ENCODE measurements around the gene DOCK1.

DOCK1 gene

GRCh38 chr10:126928274-126928673, 23.0 kb downstream of the DOCK1 start:
- H3K79me1 ChIP-seq (ENCODE audit: low read length), result no peaks in the 10 kb centered on the region
- H3K4me2 ChIP-seq (ENCODE audit: low read length), result no peak overlapping the region
- no peak for DNase-seq
- H3K9ac ChIP-seq (ENCODE audit: low read length), result no peak overlapping the region
- no peak overlapping the region for H3K4me3 ChIP-seq (ENCODE audit: low read depth, low read length)
- H4K8ac ChIP-seq (ENCODE audit: low read depth, low read length), result no peak overlapping the region
- no peaks in the 10 kb centered on the region for H3K27me3 ChIP-seq (ENCODE audit: insufficient read depth, low read length)
- H4K91ac ChIP-seq (ENCODE audit: low read depth, low read length), result no peak overlapping the region
- peaks cover 6% of the 10 kb centered on the region for H3K79me2 ChIP-seq (ENCODE audit: control insufficient read depth, insufficient read depth, low read length, poor library complexity)
- H2BK12ac ChIP-seq (ENCODE audit: low read length), result no peak overlapping the region
- H3K23ac ChIP-seq (ENCODE audit: low read length), result no peak overlapping the region
- H4K12ac ChIP-seq (ENCODE audit: low read depth, low read length), result no peak overlapping the region
- no peak overlapping the region for H3K18ac ChIP-seq (ENCODE audit: low read length)
- H3K9me3 ChIP-seq (ENCODE audit: insufficient read depth, low read depth, low read length), result peaks cover 2% of the 10 kb centered on the region
- H2BK5ac ChIP-seq (ENCODE audit: low read depth, low read length, poor library complexity), result no peak overlapping the region
- WGBS (ENCODE audit: extremely low coverage, insufficient coverage, insufficient read length), result no CpG with 5 or more reads among the region's 7 CpGs
- H3K4ac ChIP-seq (ENCODE audit: low read depth, low read length), result no peak overlapping the region
- H3K36me3 ChIP-seq (ENCODE audit: control insufficient read depth in 1 of 2, insufficient read depth in 2 of 2, low read length in 2 of 2), result peaks cover 25 to 31% of the 10 kb centered on the region in 2 experiments
- H2AFZ ChIP-seq (ENCODE audit: insufficient read depth, low read length, poor library complexity), result no peak overlapping the region
- no peak overlapping the region for H2AK5ac ChIP-seq (ENCODE audit: low read length)
- no peaks in the 10 kb centered on the region for H3K4me1 ChIP-seq (ENCODE audit: control insufficient read depth in 1 of 2, insufficient read depth in 2 of 2, low read length in 2 of 2)
- H2BK120ac ChIP-seq (ENCODE audit: insufficient read depth, low read length, poor library complexity), result no peak overlapping the region
- no peak overlapping the region for H3K27ac ChIP-seq (ENCODE audit: low read depth, low read length)
- H3K14ac ChIP-seq (ENCODE audit: low read length), result no peak overlapping the region

GRCh38 chr10:126929391-126929790, 24.2 kb downstream of the DOCK1 start:
- no peak overlapping the region for H2BK12ac ChIP-seq (ENCODE audit: low read length)
- H4K12ac ChIP-seq (ENCODE audit: low read depth, low read length), result no peak overlapping the region
- H3K4me3 ChIP-seq (ENCODE audit: low read depth, low read length), result no peak overlapping the region
- H4K91ac ChIP-seq (ENCODE audit: low read depth, low read length), result no peak overlapping the region
- H3K18ac ChIP-seq (ENCODE audit: low read length), result no peak overlapping the region
- no peak overlapping the region for H2AK5ac ChIP-seq (ENCODE audit: low read length)
- no peaks in the 10 kb centered on the region for H3K4me1 ChIP-seq (ENCODE audit: control insufficient read depth in 1 of 2, insufficient read depth in 2 of 2, low read length in 2 of 2)
- no peak overlapping the region for H3K23ac ChIP-seq (ENCODE audit: low read length)
- peaks cover 25 to 32% of the 10 kb centered on the region in 2 experiments for H3K36me3 ChIP-seq (ENCODE audit: control insufficient read depth in 1 of 2, insufficient read depth in 2 of 2, low read length in 2 of 2)
- H3K9ac ChIP-seq (ENCODE audit: low read length), result no peak overlapping the region
- H3K9me3 ChIP-seq (ENCODE audit: insufficient read depth, low read depth, low read length), result peaks cover 2% of the 10 kb centered on the region
- no peak for DNase-seq
- no peak overlapping the region for H3K4me2 ChIP-seq (ENCODE audit: low read length)
- no peak overlapping the region for H2BK120ac ChIP-seq (ENCODE audit: insufficient read depth, low read length, poor library complexity)
- H3K27ac ChIP-seq (ENCODE audit: low read depth, low read length), result no peak overlapping the region
- no peak overlapping the region for H4K8ac ChIP-seq (ENCODE audit: low read depth, low read length)
- H3K14ac ChIP-seq (ENCODE audit: low read length), result no peak overlapping the region
- H3K79me1 ChIP-seq (ENCODE audit: low read length), result no peaks in the 10 kb centered on the region
- no peak overlapping the region for H2AFZ ChIP-seq (ENCODE audit: insufficient read depth, low read length, poor library complexity)
- WGBS (ENCODE audit: extremely low coverage, insufficient coverage, insufficient read length), result no CpG with 5 or more reads among the region's 8 CpGs
- H3K27me3 ChIP-seq (ENCODE audit: insufficient read depth, low read length), result no peaks in the 10 kb centered on the region
- H3K79me2 ChIP-seq (ENCODE audit: control insufficient read depth, insufficient read depth, low read length, poor library complexity), result peaks cover 6% of the 10 kb centered on the region
- no peak overlapping the region for H3K4ac ChIP-seq (ENCODE audit: low read depth, low read length)
- no peak overlapping the region for H2BK5ac ChIP-seq (ENCODE audit: low read depth, low read length, poor library complexity)

- Histone ChIP-seq H2AK5ac (ENCODE audit: low read length) (no peak overlapping the region), H3K36me3 (ENCODE audit: control insufficient read depth in 1 of 2, insufficient read depth in 2 of 2, low read length in 2 of 2) (peaks cover 25 to 32% of the 10 kb centered on the region in 2 experiments), H4K8ac (ENCODE audit: low read depth, low read length) (no peak overlapping the region), H3K4ac (ENCODE audit: low read depth, low read length) (peak overlapping the region; percentile 16), H4K91ac (ENCODE audit: low read depth, low read length) (no peak overlapping the region), H3K4me1 (ENCODE audit: control insufficient read depth in 1 of 2, insufficient read depth in 2 of 2, low read length in 2 of 2) (peaks cover 1 to 2% of the 10 kb centered on the region in 2 experiments), H2BK120ac (ENCODE audit: insufficient read depth, low read length, poor library complexity) (no peak overlapping the region), H3K14ac (ENCODE audit: low read length) (no peak overlapping the region), H2AFZ (ENCODE audit: insufficient read depth, low read length, poor library complexity) (no peak overlapping the region), H3K18ac (ENCODE audit: low read length) (no peak overlapping the region), H4K12ac (ENCODE audit: low read depth, low read length) (no peak overlapping the region), H3K4me3 (ENCODE audit: low read depth, low read length) (no peak overlapping the region), H2BK5ac (ENCODE audit: low read depth, low read length, poor library complexity) (no peak overlapping the region), H3K9me3 (ENCODE audit: insufficient read depth, low read depth, low read length) (peaks cover 2% of the 10 kb centered on the region), H3K23ac (ENCODE audit: low read length) (no peak overlapping the region), H3K9ac (ENCODE audit: low read length) (no peak overlapping the region), H3K79me1 (ENCODE audit: low read length) (no peaks in the 10 kb centered on the region), H3K27ac (ENCODE audit: low read depth, low read length) (no peak overlapping the region), H3K4me2 (ENCODE audit: low read length) (no peak overlapping the region), H3K27me3 (ENCODE audit: insufficient read depth, low read length) (no peaks in the 10 kb centered on the region), H2BK12ac (ENCODE audit: low read length) (no peak overlapping the region), H3K79me2 (ENCODE audit: control insufficient read depth, insufficient read depth, low read length, poor library complexity) (peaks cover 8% of the 10 kb centered on the region)
- DNase-seq, result no peak
- no CpG with 5 or more reads among the region's 17 CpGs for WGBS (ENCODE audit: extremely low coverage, insufficient coverage, insufficient read length)
These were observed 25.1 kb downstream of the DOCK1 start for GRCh38 chr10:126930131-126930882.

- Histone ChIP-seq H2BK5ac (ENCODE audit: low read depth, low read length, poor library complexity) (no peak overlapping the region), H3K79me1 (ENCODE audit: low read length) (no peaks in the 10 kb centered on the region), H2AK5ac (ENCODE audit: low read length) (no peak overlapping the region), H3K14ac (ENCODE audit: low read length) (no peak overlapping the region), H3K27me3 (ENCODE audit: insufficient read depth, low read length) (no peaks in the 10 kb centered on the region), H3K18ac (ENCODE audit: low read length) (no peak overlapping the region), H3K79me2 (ENCODE audit: control insufficient read depth, insufficient read depth, low read length, poor library complexity) (peaks cover 8% of the 10 kb centered on the region), H4K8ac (ENCODE audit: low read depth, low read length) (no peak overlapping the region), H4K91ac (ENCODE audit: low read depth, low read length) (no peak overlapping the region), H2AFZ (ENCODE audit: insufficient read depth, low read length, poor library complexity) (no peak overlapping the region), H4K12ac (ENCODE audit: low read depth, low read length) (no peak overlapping the region), H3K27ac (ENCODE audit: low read depth, low read length) (no peak overlapping the region), H3K9ac (ENCODE audit: low read length) (no peak overlapping the region), H3K23ac (ENCODE audit: low read length) (no peak overlapping the region), H2BK12ac (ENCODE audit: low read length) (no peak overlapping the region), H3K4me1 (ENCODE audit: control insufficient read depth in 1 of 2, insufficient read depth in 2 of 2, low read length in 2 of 2) (peaks cover 3 to 4% of the 10 kb centered on the region in 2 experiments), H3K9me3 (ENCODE audit: insufficient read depth, low read depth, low read length) (peaks cover 2% of the 10 kb centered on the region), H3K36me3 (ENCODE audit: control insufficient read depth in 1 of 2, insufficient read depth in 2 of 2, low read length in 2 of 2) (peaks cover 25 to 32% of the 10 kb centered on the region in 2 experiments), H2BK120ac (ENCODE audit: insufficient read depth, low read length, poor library complexity) (no peak overlapping the region), H3K4ac (ENCODE audit: low read depth, low read length) (no peak overlapping the region), H3K4me3 (ENCODE audit: low read depth, low read length) (no peak overlapping the region), H3K4me2 (ENCODE audit: low read length) (no peak overlapping the region)
- DNase-seq, result no peak
- no CpG with 5 or more reads among the region's 11 CpGs for WGBS (ENCODE audit: extremely low coverage, insufficient coverage, insufficient read length)
These were observed 25.8 kb downstream of the DOCK1 start for GRCh38 chr10:126930883-126931503.

Data from trophoblast cell (in vitro differentiated cells and primary cell).